SK-N-SH treated with all-trans-retinoic acid at 6 μM for 48 hours (cell line): ENCODE data around the gene CHST15.

Experiments used
- ATAC-seq: fragments of 200-7000 bp; cut with Tn5 transposase; 3 replicates; pipeline ENCODE4 v1.9.1; 2020; ENCODE audit warnings: mild to moderate bottlenecking, moderate library complexity
- ARNTL ChIP-seq: fragments of 450-650 bp; formaldehyde crosslinking; IDR thresholded peaks from 2 replicates; pipeline ENCODE4 v1.5.0; 2020; ENCODE audit warnings: low read depth, mild to moderate bottlenecking, moderate library complexity, borderline replicate concordance
- CREB5 ChIP-seq: fragments of 250-450 bp; sonication (Bioruptor Pico); IDR thresholded peaks from 2 replicates; pipeline ENCODE4 v1.5.1; 2020; ENCODE audit warnings: low read depth, mild to moderate bottlenecking, moderate library complexity
- CSDC2 ChIP-seq: fragments of 250-450 bp; sonication (Bioruptor Pico); IDR thresholded peaks from 2 replicates; pipeline ENCODE4 v1.5.0; 2020; ENCODE audit warnings: mild to moderate bottlenecking, moderate library complexity
- CSRNP3 ChIP-seq: fragments of 250-450 bp; sonication (Bioruptor Pico); IDR thresholded peaks from 2 replicates; pipeline ENCODE4 v1.5.1; 2021; ENCODE audit warnings: mild to moderate bottlenecking, moderate library complexity
- ESRRG ChIP-seq: fragments of 250-450 bp; sonication (Bioruptor Pico); IDR thresholded peaks from 2 replicates; pipeline ENCODE4 v1.6.1; 2021; ENCODE audit warnings: mild to moderate bottlenecking
- GLIS3 ChIP-seq: fragments of 250-450 bp; sonication (Bioruptor Pico); IDR thresholded peaks from 2 replicates; pipeline ENCODE4 v1.5.0; 2020; ENCODE audit warnings: mild to moderate bottlenecking, moderate library complexity
- ISL1 ChIP-seq: fragments of 250-450 bp; sonication (Bioruptor Pico); IDR thresholded peaks from 2 replicates; pipeline ENCODE4 v2.1.2; 2022; ENCODE audit warnings: mild to moderate bottlenecking, moderate library complexity
- OSR1 ChIP-seq: fragments of 250-450 bp; sonication (Bioruptor Pico); IDR thresholded peaks from 2 replicates; pipeline ENCODE4 v1.8.0; 2022; ENCODE audit warnings: moderate library complexity, mild to moderate bottlenecking, inconsistent platforms
- POU6F1 ChIP-seq: fragments of 250-450 bp; sonication (Bioruptor Pico); IDR thresholded peaks from 2 replicates; pipeline ENCODE4 v1.8.0; 2021; ENCODE audit warnings: low read depth, mild to moderate bottlenecking, moderate library complexity, borderline replicate concordance
- PPARA ChIP-seq: fragments of 250-450 bp; sonication (Bioruptor Pico); IDR thresholded peaks from 2 replicates; pipeline ENCODE4 v1.5.0; 2020; ENCODE audit warnings: mild to moderate bottlenecking, borderline replicate concordance
- RARB ChIP-seq: fragments of 250-450 bp; sonication (Bioruptor Pico); IDR thresholded peaks from 2 replicates; pipeline ENCODE4 v1.8.0; 2021; ENCODE audit warnings: mild to moderate bottlenecking, moderate library complexity
- TCF4 ChIP-seq: fragments of 250-450 bp; sonication (Bioruptor Pico); IDR thresholded peaks from 2 replicates; pipeline ENCODE4 v1.8.0; 2021; ENCODE audit warnings: mild to moderate bottlenecking, moderate library complexity, borderline replicate concordance
- TOX ChIP-seq: fragments of 250-450 bp; sonication (Bioruptor Pico); IDR thresholded peaks from 2 replicates; pipeline ENCODE4 v1.8.0; 2021; ENCODE audit warnings: mild to moderate bottlenecking, moderate library complexity, borderline replicate concordance
- ZC3H10 ChIP-seq: fragments of 250-450 bp; sonication (Bioruptor Pico); IDR thresholded peaks from 2 replicates; pipeline ENCODE4 v1.5.1; 2021; ENCODE audit warnings: mild to moderate bottlenecking, moderate library complexity
- ZFP3 ChIP-seq: fragments of 250-450 bp; sonication (Bioruptor Pico); IDR thresholded peaks from 2 replicates; pipeline ENCODE4 v1.5.0; 2020; ENCODE audit warnings: mild to moderate bottlenecking, moderate library complexity
- ZFP30 ChIP-seq: fragments of 450-650 bp; formaldehyde crosslinking; IDR thresholded peaks from 2 replicates; pipeline ENCODE4 v1.5.0; 2022; ENCODE audit warnings: mild to moderate bottlenecking, moderate library complexity
- ZNF70 ChIP-seq: fragments of 450-650 bp; formaldehyde crosslinking; IDR thresholded peaks from 2 replicates; pipeline ENCODE4 v1.5.0; 2020; ENCODE audit warnings: mild to moderate bottlenecking, moderate library complexity

The CHST15 gene

GRCh38 chr10:124071141-124071540, 22.3 kb downstream of the CHST15 start:
- TF ChIP-seq PPARA (CRISPR knock-in tag) = no peak
- TF ChIP-seq GLIS3 (CRISPR knock-in tag) = no peak
- TF ChIP-seq ZFP3 = no peak
- no peak for TF ChIP-seq ZNF70
- TF ChIP-seq CSDC2 (CRISPR knock-in tag) = no peak
- ATAC-seq = no peak

GRCh38 chr10:124070666-124071065, 22.7 kb downstream of the CHST15 start:
- no peak for ATAC-seq
- TF ChIP-seq CREB5 (CRISPR knock-in tag) = no peak
- no peak for TF ChIP-seq OSR1 (CRISPR knock-in tag)
- no peak for TF ChIP-seq ARNTL (CRISPR knock-in tag)
- TF ChIP-seq CSRNP3 = no peak
- TF ChIP-seq RARB = no peak
- TF ChIP-seq TOX (CRISPR knock-in tag) = no peak
- no peak for TF ChIP-seq PPARA (CRISPR knock-in tag)
- TF ChIP-seq ESRRG (CRISPR knock-in tag) = no peak
- TF ChIP-seq ZNF70 = no peak
- TF ChIP-seq ZFP3 = no peak
- TF ChIP-seq TCF4 (CRISPR knock-in tag) = no peak

DNA sequence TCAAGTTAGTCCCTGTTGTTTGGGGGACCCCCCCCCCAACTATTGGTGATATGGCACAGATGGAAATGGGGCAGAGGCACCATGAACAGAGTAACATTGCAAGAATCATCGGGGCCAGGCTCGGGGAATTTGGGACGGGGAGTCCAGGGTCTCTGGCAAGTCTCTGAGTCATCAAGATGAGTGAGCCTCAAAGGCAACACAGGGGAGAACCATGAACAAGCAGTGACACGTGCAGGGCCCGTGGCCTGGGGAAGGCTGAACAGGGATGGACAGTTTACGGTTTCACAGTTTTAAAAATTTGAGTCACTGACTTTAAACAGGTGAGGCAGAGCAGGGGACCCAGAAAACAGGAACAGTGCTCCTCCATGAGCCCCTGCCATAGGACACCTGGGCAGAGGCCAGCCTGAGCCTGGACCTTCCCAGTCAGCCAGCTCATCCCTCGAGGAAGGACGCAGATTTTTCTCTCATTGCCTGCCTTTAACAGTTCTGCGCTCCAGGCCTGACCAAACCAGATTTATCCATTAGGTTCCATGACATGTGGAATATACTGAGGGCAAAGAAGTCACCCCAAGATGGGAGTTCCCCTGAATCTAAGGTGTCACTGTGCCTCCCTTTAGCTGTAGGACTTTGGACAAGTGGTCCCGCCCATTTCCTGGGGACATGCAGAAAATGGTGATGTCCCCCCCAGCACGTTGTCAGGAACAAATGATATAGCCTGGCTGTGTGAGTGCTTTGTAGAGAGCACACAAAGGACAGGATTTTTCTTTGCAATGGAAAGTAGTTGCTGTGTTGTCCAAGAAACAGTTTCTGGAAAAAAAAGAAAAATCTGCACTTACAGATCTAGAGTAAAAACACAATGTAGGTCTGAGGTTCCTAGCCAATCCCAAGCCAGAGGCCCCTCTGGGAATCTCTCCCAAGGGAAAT, 23.8 kb downstream of the CHST15 start:
- no peak for TF ChIP-seq ISL1
- no peak for TF ChIP-seq CSRNP3
- TF ChIP-seq OSR1 (CRISPR knock-in tag) = no peak
- TF ChIP-seq ZFP30 (CRISPR knock-in tag) = no peak
- ATAC-seq = no peak

DNA sequence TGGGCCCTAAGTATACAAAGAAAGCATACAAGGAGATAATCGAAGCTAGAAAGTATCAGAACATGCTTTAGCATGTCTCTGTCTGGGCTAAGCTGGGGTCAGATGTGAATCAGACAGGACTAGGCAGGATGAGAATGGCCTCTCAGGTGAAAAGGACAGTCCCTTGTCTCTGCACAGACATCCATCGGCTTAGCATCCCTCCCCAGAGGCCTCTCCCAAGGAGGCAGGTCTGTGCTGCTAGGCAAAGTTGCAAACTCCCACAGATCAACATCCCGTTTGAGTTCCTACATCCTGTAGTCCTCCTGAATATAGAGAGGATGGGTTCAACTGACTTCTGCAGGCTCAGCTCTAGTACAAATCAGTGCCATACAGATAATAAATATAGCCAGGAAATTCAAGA, 24.5 kb downstream of the CHST15 start:
- TF ChIP-seq POU6F1 (CRISPR knock-in tag) (no peak), RARB (no peak), ISL1 (no peak), CSRNP3 (no peak), ZFP30 (CRISPR knock-in tag) (no peak), OSR1 (CRISPR knock-in tag) (no peak), ZC3H10 (CRISPR knock-in tag) (no peak), CSDC2 (CRISPR knock-in tag) (no peak), CREB5 (CRISPR knock-in tag) (no peak)
- no peak for ATAC-seq
